ENCODE data around the gene PDS5A.

DNA sequence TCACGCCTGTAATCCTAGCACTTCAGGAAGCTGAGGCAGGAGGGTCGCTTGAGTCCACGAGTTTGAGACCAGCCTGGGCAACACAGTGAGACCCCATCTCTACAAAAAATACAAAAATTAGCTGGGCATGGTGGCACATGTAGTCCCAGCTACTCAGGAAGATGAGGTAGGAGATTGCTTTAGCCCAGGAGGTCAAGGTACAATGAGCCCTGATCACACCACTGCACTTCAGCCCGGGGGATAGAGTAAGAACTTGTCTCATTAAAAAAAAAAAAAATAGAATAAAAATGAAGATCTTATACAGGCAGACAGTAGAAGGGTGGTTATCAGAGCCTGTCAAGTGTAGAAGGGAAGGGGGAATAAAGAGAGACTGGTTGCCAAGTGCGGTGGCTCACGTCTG lies 116.9 kb downstream of the PDS5A start:
- no peak for TF ChIP-seq GATA1 (IDR thresholded peaks at IDR 0.05; ENCODE audit: low read depth, low read length)
- no peak for TF ChIP-seq POLR2A (IDR thresholded peaks at IDR 0.05; ENCODE audit: low read length)

Data from erythroblast (primary cell).